Right atrium auricular region (tissue), 2 donors: ENCODE results near the gene ZC3H12A. TPM values are rescaled to one million over a fixed set of nuclear protein-coding genes. Genes with fewer than 3 reads are reported as not detected.
A peak's percentile ranks its signal among the peaks of the same experiment; 100 is the strongest.

Experiments used
- DNase-seq: peaks from one replicate; pipeline ENCODE4 v3.0.0-alpha.2; 2019; ENCODE audit warnings: low spot score
- H3K27ac ChIP-seq, 2 donors: fragments of 200-600 bp; sonication (generic); 1 replicate in 1 of 2; 2 replicates in 1 of 2; pipeline ENCODE4 v1.5.1; 2016 to 2019
- H3K27me3 ChIP-seq, 2 donors: fragments of 200-600 bp; sonication (generic); one replicate each; pipeline versions ENCODE4 v1.5.1 to v1.6.0; 2017 to 2019
- H3K36me3 ChIP-seq: fragments of 200-600 bp; sonication (generic); one replicate; pipeline ENCODE4 v1.5.1; 2016
- H3K4me1 ChIP-seq, 2 donors: fragments of 200-600 bp; sonication (generic); one replicate each; pipeline versions ENCODE4 v1.5.1 to v1.6.0; 2017 to 2019
- H3K4me3 ChIP-seq, 2 donors: fragments of 200-600 bp; sonication (generic); 1 replicate in 1 of 2; 2 replicates in 1 of 2; pipeline ENCODE4 v1.5.1; 2017 to 2019; ENCODE audit warnings: mild to moderate bottlenecking in 1 of 2, moderate library complexity in 1 of 2
- H3K9me3 ChIP-seq, 2 donors: fragments of 200-600 bp; sonication (generic); one replicate each; pipeline ENCODE4 v1.5.1; 2019
- CTCF ChIP-seq, 2 donors: fragments of 200-600 bp; sonication (generic); IDR thresholded peaks; one replicate each; pipeline ENCODE4 v1.5.1; 2019; ENCODE audit warnings: antibody characterized with exemption in 2 of 2
- total RNA-seq, 2 donors: library from RNA; depleted of rRNA; stranded (reverse); fragments of >200 nt; gene quantifications; one replicate each; pipeline ENCODE4 v1.1.0, GENCODE V29; 2016

Gene ZC3H12A
- total RNA-seq, 2 donors from 2014 or later, result 9.4 to 13.5 TPM

GRCh38 chr1:37458551-37458950, 15.8 kb upstream of the ZC3H12A start:
- Histone ChIP-seq H3K27me3 (no peaks in the 10 kb centered on the region), H3K27ac (no peak overlapping the region), H3K36me3 (no peaks in the 10 kb centered on the region), H3K4me3 (no peak overlapping the region), H3K9me3 (no peaks in the 10 kb centered on the region), H3K4me1 (peaks cover 0 to 10% of the 10 kb centered on the region in 2 donors)
- DNase-seq, result no peak
- no peak for TF ChIP-seq CTCF (IDR thresholded peaks at IDR 0.05)

- Histone ChIP-seq H3K27me3 (no peaks in the 10 kb centered on the region), H3K9me3 (no peaks in the 10 kb centered on the region), H3K36me3 (no peaks in the 10 kb centered on the region), H3K4me1 (no peaks in the 10 kb centered on the region), H3K27ac (no peak overlapping the region), H3K4me3 (no peak overlapping the region)
- no peak for TF ChIP-seq CTCF (IDR thresholded peaks at IDR 0.05)
- no peak for DNase-seq
Measured at GRCh38 chr1:37461698-37462436, 12.5 kb upstream of the ZC3H12A start.

GRCh38 chr1:37464443-37464842, 9.9 kb upstream of the ZC3H12A start:
- Histone ChIP-seq H3K9me3 (no peaks in the 10 kb centered on the region), H3K36me3 (no peaks in the 10 kb centered on the region), H3K4me3 (no peak overlapping the region), H3K4me1 (no peaks in the 10 kb centered on the region), H3K27ac (no peak overlapping the region), H3K27me3 (no peaks in the 10 kb centered on the region)
- DNase-seq, result no peak
- TF ChIP-seq CTCF (IDR thresholded peaks at IDR 0.05), result no peak

GRCh38 chr1:37465593-37466517, 8.5 kb upstream of the ZC3H12A start:
- no peak for TF ChIP-seq CTCF (IDR thresholded peaks at IDR 0.05)
- no peak overlapping the region for H3K4me3 ChIP-seq
- no peak for DNase-seq
- H3K36me3 ChIP-seq, result no peaks in the 10 kb centered on the region
- H3K27ac ChIP-seq, result peak overlapping the region in 1 of 2 donors; percentile 28
- H3K9me3 ChIP-seq, result no peaks in the 10 kb centered on the region
- no peaks in the 10 kb centered on the region for H3K27me3 ChIP-seq
- H3K4me1 ChIP-seq, result peaks cover 0 to under 1% of the 10 kb centered on the region in 2 donors

- H3K4me3 ChIP-seq, result no peak overlapping the region
- no peaks in the 10 kb centered on the region for H3K36me3 ChIP-seq
- TF ChIP-seq CTCF (IDR thresholded peaks at IDR 0.05), result no peak
- no peaks in the 10 kb centered on the region for H3K27me3 ChIP-seq
- peaks cover 0 to 21% of the 10 kb centered on the region in 2 donors for H3K4me1 ChIP-seq
- no peak overlapping the region for H3K27ac ChIP-seq
- no peaks in the 10 kb centered on the region for H3K9me3 ChIP-seq
- no peak for DNase-seq
Measured at GRCh38 chr1:37468037-37468436, 6.3 kb upstream of the ZC3H12A start.
